ENCODE data around the gene TP53I11.
A peak's percentile ranks its signal among the peaks of the same experiment; 100 is the strongest.

TP53I11 gene

GRCh38 chr11:44938066-44938691 is 12.5 kb downstream of the TP53I11 start:
- DNase-seq = no peak

- no peak for DNase-seq
Measured at GRCh38 chr11:44936951-44937543, 13.6 kb downstream of the TP53I11 start.

DNA sequence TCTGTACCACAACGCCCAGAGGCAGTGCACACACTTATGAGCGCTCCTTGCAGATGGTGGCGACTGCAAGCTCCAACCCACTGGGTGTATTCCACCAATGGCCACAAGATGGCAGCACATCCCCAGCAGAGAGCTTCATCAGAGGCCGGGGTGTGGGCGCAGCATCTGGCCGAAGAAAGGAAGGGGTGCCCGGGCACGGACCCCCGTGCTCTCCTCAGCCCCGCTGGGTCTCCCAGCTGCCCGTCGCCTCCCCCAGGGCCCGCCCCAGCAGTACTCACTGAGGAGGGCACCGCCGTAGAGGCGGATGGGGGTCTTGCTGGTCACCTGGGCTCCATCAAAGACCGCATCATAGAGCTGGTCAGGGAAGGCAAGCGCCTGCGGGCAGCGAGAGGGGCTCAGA is 14.2 kb downstream of the TP53I11 start:
- peak; percentile 80 to 84 for DNase-seq

DNA sequence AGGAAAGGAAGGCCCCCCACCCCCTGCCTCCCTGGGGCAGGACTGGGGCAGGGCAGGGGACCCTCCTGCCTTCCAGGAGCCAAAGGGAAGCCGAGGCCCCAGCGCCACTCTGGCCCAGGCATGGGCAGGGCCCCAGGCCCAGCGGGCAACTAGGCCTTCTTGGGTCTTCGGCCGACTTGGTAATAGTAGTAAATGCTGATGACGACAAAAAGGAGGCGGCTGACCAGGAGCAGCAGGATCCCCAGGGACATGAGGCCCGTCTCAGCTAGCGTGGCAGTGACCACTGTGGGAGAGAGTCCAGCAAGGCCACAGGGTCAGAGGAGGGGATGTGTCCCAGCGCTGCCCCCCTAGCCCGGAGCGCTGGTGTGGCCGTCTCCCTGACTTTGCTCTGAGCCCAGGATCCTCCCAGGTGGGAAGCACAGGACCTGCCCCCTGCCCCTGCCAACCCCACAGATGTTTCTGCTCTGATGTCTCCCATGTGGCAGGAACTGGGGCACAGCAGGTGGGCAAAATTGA is 15.9 kb downstream of the TP53I11 start:
- DNase-seq = no peak

- DNase-seq = no peak
Measured at GRCh38 chr11:44934110-44934509, 16.6 kb downstream of the TP53I11 start.

GRCh38 chr11:44931466-44931865 is 19.2 kb downstream of the TP53I11 start:
- DNase-seq = no peak

DNA sequence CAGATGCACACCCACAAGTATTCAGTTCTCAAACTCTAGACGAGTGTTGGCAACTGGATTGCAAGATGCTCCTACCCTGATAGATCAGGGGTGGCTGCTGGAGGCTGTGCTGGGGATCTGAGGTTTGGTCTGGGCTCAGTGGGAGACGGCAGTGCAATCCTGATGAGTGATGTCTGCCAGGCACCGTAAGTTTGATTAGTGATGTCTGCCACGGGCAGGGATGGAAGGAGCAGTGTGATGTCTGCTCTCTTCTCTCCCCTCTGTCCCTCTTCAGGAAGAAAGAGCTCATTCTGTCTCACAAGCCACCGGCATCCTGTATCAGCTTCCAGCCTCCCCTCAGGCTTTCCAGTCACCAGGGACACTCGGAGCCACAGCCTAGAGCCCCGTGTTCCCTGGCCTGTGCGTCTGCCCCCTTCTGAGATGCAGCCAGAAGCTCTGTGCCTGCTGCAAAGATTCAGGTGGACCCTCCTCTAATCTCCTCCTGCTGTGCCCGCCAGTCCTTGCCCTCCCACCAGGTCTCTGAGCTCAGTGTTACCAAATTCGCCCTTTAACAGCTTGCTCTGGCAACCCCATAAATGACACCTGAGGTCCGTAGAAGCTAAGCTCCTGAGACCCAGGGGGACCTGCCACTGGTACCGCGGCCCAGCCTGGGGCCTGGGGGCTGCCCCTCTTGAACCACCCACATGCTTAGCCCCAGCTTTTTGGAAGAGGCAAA is 19.9 kb downstream of the TP53I11 start:
- no peak for DNase-seq

DNA sequence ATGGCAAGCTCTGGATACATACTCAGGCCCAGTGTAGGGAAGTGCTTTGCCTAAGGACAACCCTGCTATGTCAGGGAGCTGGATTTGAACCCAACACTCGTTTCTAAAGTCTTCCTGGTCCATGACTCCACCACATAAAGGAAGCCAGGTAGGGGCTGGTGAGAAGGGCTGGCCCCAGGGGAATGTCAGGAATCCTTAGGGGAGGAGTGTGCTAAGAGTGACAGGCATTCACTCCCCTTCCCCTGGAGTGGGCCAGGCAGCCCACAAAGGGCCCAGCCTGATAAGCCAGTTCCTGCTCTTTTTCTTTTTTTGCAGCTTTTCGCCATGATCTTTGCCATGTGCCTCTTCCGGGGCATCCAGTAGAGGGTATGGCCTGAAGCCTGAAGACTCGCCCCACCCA is 21.9 kb downstream of the TP53I11 start:
- DNase-seq = no peak

DNA sequence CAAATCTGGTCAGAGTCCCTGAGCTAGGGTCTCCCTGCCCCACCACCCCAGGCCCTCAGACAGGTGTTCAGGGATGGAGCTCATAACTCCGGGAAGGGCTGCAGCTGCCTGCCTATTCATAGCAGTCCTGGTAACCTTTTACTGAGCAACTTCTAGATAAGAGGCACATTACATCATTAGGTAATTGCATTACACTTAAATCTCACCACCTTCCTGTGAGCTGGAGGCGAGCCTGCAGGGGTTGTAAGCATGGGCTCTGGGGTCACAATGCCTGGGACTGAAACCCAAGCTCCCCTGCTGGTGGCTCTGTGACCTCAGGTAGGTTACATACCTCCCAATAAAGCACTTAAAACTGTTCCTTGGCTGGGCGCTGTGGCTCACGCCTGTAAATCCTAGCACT is 22.5 kb downstream of the TP53I11 start:
- DNase-seq = no peak

DNA sequence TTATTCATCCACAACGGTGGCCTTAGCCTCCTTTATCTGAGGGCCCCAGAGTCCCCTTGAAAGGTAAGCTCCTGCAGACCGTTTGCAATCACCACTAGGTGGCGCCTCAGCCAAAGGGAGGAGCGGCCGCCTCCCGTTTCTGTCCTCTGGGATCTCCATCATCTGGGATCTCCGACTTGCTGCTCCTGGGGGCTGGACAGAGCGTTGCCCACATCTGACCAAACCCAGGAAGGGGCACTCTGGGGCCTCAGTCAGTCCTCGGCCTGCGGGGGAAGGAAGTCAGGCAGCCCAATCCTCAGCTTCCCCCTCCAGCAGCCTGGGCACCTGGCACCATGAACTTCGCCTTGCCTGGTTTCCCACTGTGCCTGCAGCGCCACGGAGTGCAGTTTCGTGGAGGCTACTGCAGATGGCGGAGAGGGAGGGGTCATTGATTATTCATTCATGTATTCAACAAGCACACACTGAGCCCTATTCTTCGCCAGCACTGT is 23.5 kb downstream of the TP53I11 start:
- peak; percentile 50 to 62 for DNase-seq

DNA sequence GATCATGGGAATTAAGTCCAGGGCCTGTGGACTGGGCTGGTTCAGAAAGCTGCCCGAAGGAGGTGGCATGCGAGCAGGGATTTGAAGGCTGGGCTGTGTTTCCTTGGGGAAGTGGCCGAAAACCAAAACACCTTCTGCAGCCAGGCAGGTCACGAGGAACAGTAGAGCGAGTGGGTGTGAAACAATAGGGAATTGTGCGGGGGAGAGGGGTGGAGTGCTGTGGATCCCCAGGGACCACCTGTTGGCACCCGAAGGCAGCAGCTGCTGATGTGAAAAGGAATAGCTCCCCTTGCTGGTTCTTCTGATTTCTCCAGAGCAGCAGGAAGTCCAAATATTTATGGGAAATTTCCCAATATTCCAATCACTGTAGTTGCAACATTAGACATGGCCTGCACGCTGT is 24.6 kb downstream of the TP53I11 start:
- DNase-seq = no peak

GRCh38 chr11:44923806-44924205 is 26.9 kb downstream of the TP53I11 start:
- no peak for DNase-seq

GRCh38 chr11:44923115-44923514 is 27.6 kb downstream of the TP53I11 start:
- no peak for DNase-seq

- no peak for DNase-seq
Measured at GRCh38 chr11:44920451-44920850, 30.2 kb downstream of the TP53I11 start.

- DNase-seq = no peak
Measured at GRCh38 chr11:44917741-44918140, 32.9 kb downstream of the TP53I11 start.

DNA sequence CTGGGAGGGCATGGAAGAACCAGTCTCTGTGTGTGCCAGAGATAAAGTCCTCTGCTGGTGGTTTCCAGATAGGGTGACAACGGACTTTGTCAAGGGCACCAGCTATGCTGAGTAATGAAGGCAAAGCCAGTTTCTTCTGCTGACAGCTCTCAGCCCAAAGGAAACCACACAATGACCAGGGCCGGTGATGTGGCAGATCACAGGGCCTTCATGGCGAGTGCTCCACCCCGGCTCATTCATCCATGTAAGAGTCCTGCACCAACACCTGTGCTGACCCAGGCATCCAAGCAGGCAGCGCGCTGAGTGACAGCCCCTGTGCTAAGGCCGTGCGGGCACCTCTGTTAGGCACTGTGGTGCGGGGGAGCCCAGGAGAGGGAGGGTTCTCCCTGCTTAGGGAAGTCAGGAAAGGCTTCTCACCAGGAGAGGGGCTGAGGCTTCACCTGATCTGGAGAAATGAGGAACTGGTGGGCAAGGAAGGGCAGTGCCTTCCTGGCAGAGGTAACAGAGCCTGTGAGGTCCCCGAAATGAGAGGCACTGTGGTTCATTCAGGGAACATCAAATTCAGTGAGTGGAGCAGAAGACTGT is 33.8 kb downstream of the TP53I11 start:
- DNase-seq = no peak

GRCh38 chr11:44916331-44916730 is 34.4 kb downstream of the TP53I11 start:
- DNase-seq = no peak

- peak; percentile 57 to 67 for DNase-seq
Measured at GRCh38 chr11:44915621-44916020, 35.1 kb downstream of the TP53I11 start.

- no peak for DNase-seq
Measured at GRCh38 chr11:44915004-44915403, 35.7 kb downstream of the TP53I11 start.

- no peak for DNase-seq
Measured at GRCh38 chr11:44914105-44914504, 36.6 kb downstream of the TP53I11 start.

DNA sequence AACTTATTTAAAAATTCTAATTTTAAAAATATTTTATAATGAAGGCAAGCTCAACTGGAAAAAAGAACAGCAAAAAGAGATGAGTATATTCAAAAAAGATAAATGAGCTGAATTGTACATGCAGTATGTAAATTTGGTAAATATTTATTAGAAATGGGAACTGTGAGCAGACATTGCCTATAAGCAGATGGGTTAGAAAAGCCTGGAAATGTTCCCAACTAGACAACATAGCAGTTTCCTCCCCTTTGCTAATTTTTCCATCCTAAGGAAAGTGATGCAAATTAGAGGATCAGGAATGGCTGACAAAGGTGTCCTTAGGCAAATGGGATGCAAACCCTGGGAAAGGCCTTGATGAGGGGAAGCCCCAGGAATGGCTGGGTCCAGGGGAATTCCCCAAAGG is 37.2 kb downstream of the TP53I11 start:
- DNase-seq = no peak

DNA sequence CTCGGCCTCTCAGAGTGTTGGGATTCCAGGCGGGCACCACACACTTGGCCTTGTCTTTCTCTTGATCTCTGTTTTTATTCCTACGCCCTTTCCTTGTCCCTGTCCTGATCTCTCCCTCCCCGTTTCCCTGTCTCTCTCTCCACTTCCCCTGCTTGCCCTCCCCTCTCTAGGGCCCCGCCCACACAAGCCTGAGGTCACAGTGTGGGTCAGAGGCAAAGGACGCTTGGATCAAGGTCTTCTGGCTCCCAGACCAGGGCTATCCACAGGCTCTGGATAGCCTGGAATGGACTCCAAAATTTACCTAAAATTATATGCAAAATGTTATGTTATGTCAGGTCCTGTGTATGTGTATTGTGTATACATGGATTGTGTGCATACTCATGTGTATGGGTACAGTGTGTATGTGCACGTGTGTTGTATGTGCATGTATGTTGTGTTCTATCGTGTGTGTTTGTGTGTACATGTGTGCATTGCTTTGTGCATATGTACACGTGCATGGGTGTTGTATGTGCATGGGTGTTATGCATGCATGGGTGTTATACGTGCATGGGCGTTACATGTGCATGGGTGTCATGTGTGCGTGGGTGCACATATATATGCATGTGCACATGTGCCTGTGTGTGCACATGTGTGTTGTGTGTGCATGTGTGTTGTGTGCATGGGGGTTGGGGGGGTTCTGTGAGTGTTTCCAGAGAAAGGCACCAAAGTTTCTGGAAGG is 38.3 kb downstream of the TP53I11 start:
- DNase-seq = no peak

Data from Kasumi-1 (cell line).